H1 (cell line): ENCODE data around the gene ICAM3. TPM values are rescaled to one million over a fixed set of nuclear protein-coding genes. Genes with fewer than 3 reads are reported as not detected.

Experiments
- CTCF ChIA-PET: fragments of 300-600 bp; sonication (Branson Sonifier 250); formaldehyde crosslinking; loops from one replicate; lab custom pipeline; 2021; ENCODE audit not compliant: partially characterized antibody; lab: Charles Lee
- POLR2A ChIA-PET: fragments of 300-600 bp; sonication (Branson Sonifier 250); formaldehyde crosslinking; loops from one replicate; lab custom pipeline; 2021; ENCODE audit warnings: inconsistent platforms; ENCODE audit not compliant: partially characterized antibody; lab: Charles Lee
- DNase-seq, 2 experiments: peaks; one replicate each; pipeline versions ENCODE4 v3.0.0 to v3.0.0-alpha.2; 2010 to 2022; ENCODE audit warnings: low spot score in 2 of 2, low read depth in 1 of 2, mixed read lengths in 1 of 2
- FAIRE-seq: peaks from 2 replicates; lab custom pipeline; 2011; peaks lifted over from hg19 to GRCh38; lab: Jason Lieb, UNC
- H2AFZ ChIP-seq: 2 replicates; pipeline ENCODE4 v1.8.1; 2012; ENCODE audit warnings: low read length, inconsistent platforms
- H2AK5ac ChIP-seq: 2 replicates; pipeline ENCODE4 v1.6.1; 2013; ENCODE audit warnings: low read depth, low read length
- H2BK120ac ChIP-seq: replicated peaks from 2 replicates; pipeline ENCODE3; 2013; ENCODE audit warnings: low read depth, low read length, inconsistent platforms
- H2BK12ac ChIP-seq: 2 replicates; pipeline ENCODE4 v1.6.1; 2013; ENCODE audit warnings: low read depth, low read length
- H2BK15ac ChIP-seq: 2 replicates; pipeline ENCODE4 v1.6.1; 2013; ENCODE audit warnings: low read length
- H2BK20ac ChIP-seq: 2 replicates; pipeline ENCODE4 v1.6.1; 2013; ENCODE audit warnings: low read length
- H2BK5ac ChIP-seq: 2 replicates; pipeline ENCODE4 v1.6.1; 2013; ENCODE audit warnings: low read depth, low read length
- H3K14ac ChIP-seq: 2 replicates; pipeline ENCODE4 v1.6.1; 2013; ENCODE audit warnings: inconsistent platforms; ENCODE audit not compliant: insufficient read length
- H3K18ac ChIP-seq: 2 replicates; pipeline ENCODE4 v1.6.1; 2013; ENCODE audit warnings: low read length; ENCODE audit errors: extremely low read depth
- H3K23ac ChIP-seq: 2 replicates; pipeline ENCODE4 v1.6.1; 2013; ENCODE audit warnings: inconsistent platforms; ENCODE audit not compliant: insufficient read length
- H3K23me2 ChIP-seq: 2 replicates; pipeline ENCODE4 v1.6.1; 2013; ENCODE audit warnings: low read depth, low read length
- H3K27ac ChIP-seq: 2 replicates; pipeline ENCODE4 v1.6.1; 2011; ENCODE audit warnings: low read depth, low read length, inconsistent platforms
- H3K27me3 ChIP-seq, 4 experiments: replicated peaks in 1 of 4; 1 replicate in 1 of 4; 2 replicates in 3 of 4; pipeline versions ENCODE4 v1.6.1 to v1.8.1; 2011 to 2013; ENCODE audit warnings: low read length in 3 of 4, mild to moderate bottlenecking in 3 of 4, inconsistent platforms in 2 of 4, mixed read lengths in 2 of 4, moderate library complexity in 1 of 4; ENCODE audit not compliant: control insufficient read depth in 3 of 4, insufficient read depth in 3 of 4; ENCODE audit errors: extremely low read depth in 1 of 4
- H3K36me3 ChIP-seq, 4 experiments: 2 replicates each; pipeline versions ENCODE4 v1.6.1 to v1.8.1; 2011 to 2013; ENCODE audit warnings: mild to moderate bottlenecking in 4 of 4, low read length in 3 of 4, moderate library complexity in 2 of 4, control low read depth in 1 of 4, inconsistent platforms in 1 of 4; ENCODE audit not compliant: insufficient read depth in 4 of 4, control insufficient read depth in 2 of 4
- H3K4ac ChIP-seq: replicated peaks from 2 replicates; pipeline ENCODE3; 2013; ENCODE audit warnings: low read length, low read depth, mixed read lengths, inconsistent platforms; ENCODE audit not compliant: insufficient read length
- H3K4me1 ChIP-seq, 4 experiments: replicated peaks in 1 of 4; 1 replicate in 1 of 4; 2 replicates in 3 of 4; pipeline versions ENCODE4 v1.6.1 to v1.8.1; 2011 to 2013; ENCODE audit warnings: low read length in 3 of 4, inconsistent platforms in 2 of 4, mixed read lengths in 1 of 4; ENCODE audit not compliant: insufficient read depth in 4 of 4, control insufficient read depth in 3 of 4
- H3K4me2 ChIP-seq, 2 experiments: 2 replicates each; pipeline versions ENCODE4 v1.6.1 to v1.8.1; 2011 to 2013; ENCODE audit warnings: low read depth in 2 of 2, low read length in 2 of 2, control low read depth in 1 of 2, inconsistent platforms in 1 of 2, mild to moderate bottlenecking in 1 of 2; ENCODE audit not compliant: insufficient read depth in 1 of 2
- H3K4me3 ChIP-seq, 4 experiments: fragments of 200-600, 300-600 bp in 1 of 4; sonication (generic), shearing (Covaris generic), sonication (Bioruptor Twin) in 1 of 4; 2 replicates each; pipeline versions ENCODE4 v1.5.1 to v1.8.1; 2011 to 2016; ENCODE audit warnings: low read length in 4 of 4, low read depth in 3 of 4, control low read depth in 2 of 4, inconsistent platforms in 2 of 4, mild to moderate bottlenecking in 2 of 4, mixed read lengths in 1 of 4, moderate library complexity in 1 of 4; ENCODE audit not compliant: insufficient read depth in 2 of 4; ENCODE audit errors: extremely low read depth in 1 of 4
- H3K56ac ChIP-seq: replicated peaks from 2 replicates; pipeline ENCODE3; 2013; ENCODE audit warnings: low read depth, mild to moderate bottlenecking, mixed read lengths, low read length, inconsistent platforms; ENCODE audit not compliant: insufficient read length
- H3K79me1 ChIP-seq: 2 replicates; pipeline ENCODE4 v1.6.1; 2013; ENCODE audit warnings: low read depth, low read length, control low read depth
- H3K79me2 ChIP-seq, 2 experiments: 2 replicates each; pipeline versions ENCODE4 v1.6.1 to v1.8.1; 2012 to 2013; ENCODE audit warnings: low read length in 2 of 2, mild to moderate bottlenecking in 2 of 2, inconsistent platforms in 1 of 2; ENCODE audit not compliant: insufficient read depth in 2 of 2, control insufficient read depth in 1 of 2
- H3K9ac ChIP-seq, 4 experiments: replicated peaks in 1 of 4; 1 replicate in 1 of 4; 2 replicates in 3 of 4; pipeline versions ENCODE4 v1.6.1 to v1.8.1; 2011 to 2013; ENCODE audit warnings: low read depth in 3 of 4, low read length in 3 of 4, control low read depth in 2 of 4, mild to moderate bottlenecking in 2 of 4, moderate library complexity in 2 of 4, inconsistent platforms in 1 of 4; ENCODE audit errors: extremely low read depth in 1 of 4
- H3K9me3 ChIP-seq, 2 experiments: 2 replicates each; pipeline versions ENCODE4 v1.6.1 to v1.8.1; 2012 to 2013; ENCODE audit warnings: mild to moderate bottlenecking in 2 of 2, moderate library complexity in 2 of 2, control low read depth in 1 of 2, inconsistent platforms in 1 of 2, low read depth in 1 of 2, low read length in 1 of 2, mixed read lengths in 1 of 2; ENCODE audit not compliant: insufficient read depth in 2 of 2
- H4K20me1 ChIP-seq, 2 experiments: replicated peaks in 1 of 2; 2 replicates each; pipeline versions ENCODE3 to v1.8.1; 2011 to 2013; ENCODE audit warnings: inconsistent platforms in 2 of 2, low read length in 2 of 2, mild to moderate bottlenecking in 1 of 2; ENCODE audit not compliant: insufficient read depth in 2 of 2, control insufficient read depth in 1 of 2
- H4K5ac ChIP-seq: 2 replicates; pipeline ENCODE4 v1.6.1; 2013; ENCODE audit warnings: low read length, low read depth, mixed read lengths, inconsistent platforms; ENCODE audit not compliant: insufficient read length
- H4K8ac ChIP-seq: 2 replicates; pipeline ENCODE4 v1.8.0; 2013; ENCODE audit warnings: mild to moderate bottlenecking, moderate library complexity, low read length, inconsistent platforms; ENCODE audit not compliant: insufficient read depth; ENCODE audit errors: extremely low read depth
- H4K91ac ChIP-seq: replicated peaks from 2 replicates; pipeline ENCODE3; 2013; ENCODE audit warnings: low read length, mixed read lengths, inconsistent platforms; ENCODE audit not compliant: insufficient read length
- EGR1 ChIP-seq: IDR thresholded peaks from 2 replicates; pipeline ENCODE4 v1.6.1; 2011; ENCODE audit warnings: low read depth, low read length, borderline replicate concordance
- EP300 ChIP-seq, 2 experiments: IDR thresholded peaks; 1 replicate in 1 of 2; 2 replicates in 1 of 2; pipeline ENCODE4 v1.6.1; 2011 to 2012; ENCODE audit warnings: low read depth in 2 of 2, low read length in 2 of 2, mild to moderate bottlenecking in 2 of 2, borderline replicate concordance in 1 of 2, inconsistent platforms in 1 of 2, moderate library complexity in 1 of 2
- EZH2 ChIP-seq: fragments of 200-600 bp; sonication (generic); IDR thresholded peaks from 2 replicates; pipeline ENCODE4 v1.7.1; 2012; ENCODE audit warnings: low read depth, mild to moderate bottlenecking, moderate library complexity, low read length, inconsistent platforms; ENCODE audit not compliant: severe bottlenecking
- GABPA ChIP-seq: IDR thresholded peaks from 2 replicates; pipeline ENCODE4 v1.6.1; 2011; ENCODE audit warnings: mild to moderate bottlenecking, low read length, moderate library complexity, borderline replicate concordance; ENCODE audit not compliant: insufficient read depth
- MAFK ChIP-seq: IDR thresholded peaks from 2 replicates; pipeline ENCODE4 v1.6.1; 2012; ENCODE audit warnings: low read depth, mild to moderate bottlenecking, improper control_type of control experiment, low read length
- PHF8 ChIP-seq: fragments of 200-600 bp; sonication (generic); conservative IDR thresholded peaks from 2 replicates; pipeline ENCODE4 v1.7.1; 2012; ENCODE audit warnings: low read depth, mild to moderate bottlenecking, inconsistent platforms, low read length, moderate library complexity
- SIX5 ChIP-seq: IDR thresholded peaks from 2 replicates; pipeline ENCODE4 v1.6.1; 2011; ENCODE audit warnings: mild to moderate bottlenecking, low read depth, low read length
- WGBS, 2 experiments: shearing (Covaris generic) in 1 of 2; methylation state at CpG; one replicate each; pipeline versions ENCODE4 v1.1.6 to v1.1.7; 2013 to 2015; ENCODE audit warnings: low lambda C conversion rate in 2 of 2, mixed read lengths in 2 of 2, inconsistent platforms in 1 of 2, low coverage in 1 of 2, missing lambda C conversion rate in 1 of 2; ENCODE audit not compliant: insufficient replicate concordance in 2 of 2, insufficient coverage in 1 of 2, insufficient read length in 1 of 2; ENCODE audit errors: extremely low coverage in 1 of 2, missing lambda C conversion rate in 1 of 2; 5-methylcytosine and 5-hydroxymethylcytosine counted together
- polyA plus RNA-seq, 7 experiments: library from polyadenylated mRNA; depleted of rRNA in 3 of 7; stranded (reverse) in 5 of 7; unstranded in 2 of 7; fragments of >200 nt in 5 of 7; fragments of 200-250 nt in 2 of 7; gene quantifications; 1 replicate in 5 of 7; 2 replicates in 1 of 7; 4 replicates in 1 of 7; pipeline versions ENCODE4 v1.2.1 to v1.2.3, GENCODE V29; 2011 to 2013; ENCODE audit warnings: missing spikeins in 2 of 7, mixed read lengths in 2 of 7
- total RNA-seq: library from RNA; stranded (reverse); fragmentation: NEBNext Ultra II Directional; extraction: Animal tissue kit (Norgen Biotek cat#: 25700); gene quantifications from 2 replicates; pipeline ENCODE4 v1.2.1, GENCODE V29; 2021
- TF ChIP-seq, protein P1 (sequence below), 3 experiments: IDR thresholded peaks; 1 replicate in 2 of 3; 2 replicates in 1 of 3; pipeline versions ENCODE4 v1.5.1 to v1.6.1; 2011; ENCODE audit warnings: low read length in 3 of 3, mild to moderate bottlenecking in 3 of 3, inconsistent platforms in 2 of 3, low read depth in 1 of 3, moderate library complexity in 1 of 3; ENCODE audit not compliant: insufficient read depth in 1 of 3; ENCODE audit errors: control extremely low read depth in 1 of 3

The ICAM3 gene
- total and polyA plus RNA-seq, 2 of the 8 experiments (the other 6 are each of a cell fraction or from before 2014, with no cell fraction given) = 15.4 to 16.5 TPM

- no peaks in the 10 kb centered on the region for H3K79me2 ChIP-seq
- no peaks in the 10 kb centered on the region for H3K9me3 ChIP-seq
- POLR2A ChIA-PET = interaction anchor here (1.1 to 11.4 kb wide), 4 partner anchors 11 to 52 kb away, joined by 3 to 104 read pairs (median 6); partner anchors contain the start of genes ICAM5 and RAVER1
- no peak for FAIRE-seq
- no peak overlapping the region for H2BK120ac ChIP-seq
- no peak overlapping the region for H3K4me3 ChIP-seq
- 93% methylated on average over 11 of the region's 11 CpGs; no CpG with 5 or more reads in 1 of the 2 experiments for WGBS, 2 experiments
- no peak overlapping the region for H3K4ac ChIP-seq
- H3K36me3 ChIP-seq = peaks cover 26 to 74% (median 56%) of the 10 kb centered on the region in 4 experiments
- no peak overlapping the region for H2AFZ ChIP-seq
- no peak overlapping the region for H3K4me2 ChIP-seq
- no peak overlapping the region for H3K18ac ChIP-seq
- no peak overlapping the region for H3K14ac ChIP-seq
- DNase-seq = no peak
- H3K9ac ChIP-seq = no peak overlapping the region
- no peaks in the 10 kb centered on the region; the same call in 1 of the 2 replicates for H3K23me2 ChIP-seq
- no peaks in the 10 kb centered on the region; a peak in 1 of 7 replicates for H3K27me3 ChIP-seq
- H4K91ac ChIP-seq = no peak overlapping the region
- H4K20me1 ChIP-seq = peaks cover 0 to 12% of the 10 kb centered on the region in 2 experiments
- no peaks in the 10 kb centered on the region for H3K79me1 ChIP-seq
- H3K4me1 ChIP-seq = no peaks in the 10 kb centered on the region
- no peak overlapping the region for H4K5ac ChIP-seq
- H2BK20ac ChIP-seq = no peak overlapping the region
- H2BK15ac ChIP-seq = no peak overlapping the region
- no peak overlapping the region for H3K23ac ChIP-seq
- H2AK5ac ChIP-seq = no peak overlapping the region
- no peak overlapping the region for H4K8ac ChIP-seq
- H2BK12ac ChIP-seq = no peak overlapping the region
- CTCF ChIA-PET = interaction anchor here (0.9 to 2.4 kb wide), 8 partner anchors 8 to 68 kb away, joined by 3 to 13 read pairs (median 4); partner anchors contain the start of gene ZGLP1
- H3K27ac ChIP-seq = no peak overlapping the region
- H3K56ac ChIP-seq = no peak overlapping the region
- no peak overlapping the region for H2BK5ac ChIP-seq
- no peak for TF ChIP-seq EGR1
- TF ChIP-seq GABPA = no peak
- TF ChIP-seq PHF8 = no peak
- TF ChIP-seq MAFK = no peak
- TF ChIP-seq, protein P1, sequence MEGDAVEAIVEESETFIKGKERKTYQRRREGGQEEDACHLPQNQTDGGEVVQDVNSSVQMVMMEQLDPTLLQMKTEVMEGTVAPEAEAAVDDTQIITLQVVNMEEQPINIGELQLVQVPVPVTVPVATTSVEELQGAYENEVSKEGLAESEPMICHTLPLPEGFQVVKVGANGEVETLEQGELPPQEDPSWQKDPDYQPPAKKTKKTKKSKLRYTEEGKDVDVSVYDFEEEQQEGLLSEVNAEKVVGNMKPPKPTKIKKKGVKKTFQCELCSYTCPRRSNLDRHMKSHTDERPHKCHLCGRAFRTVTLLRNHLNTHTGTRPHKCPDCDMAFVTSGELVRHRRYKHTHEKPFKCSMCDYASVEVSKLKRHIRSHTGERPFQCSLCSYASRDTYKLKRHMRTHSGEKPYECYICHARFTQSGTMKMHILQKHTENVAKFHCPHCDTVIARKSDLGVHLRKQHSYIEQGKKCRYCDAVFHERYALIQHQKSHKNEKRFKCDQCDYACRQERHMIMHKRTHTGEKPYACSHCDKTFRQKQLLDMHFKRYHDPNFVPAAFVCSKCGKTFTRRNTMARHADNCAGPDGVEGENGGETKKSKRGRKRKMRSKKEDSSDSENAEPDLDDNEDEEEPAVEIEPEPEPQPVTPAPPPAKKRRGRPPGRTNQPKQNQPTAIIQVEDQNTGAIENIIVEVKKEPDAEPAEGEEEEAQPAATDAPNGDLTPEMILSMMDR (IDR thresholded peaks at IDR 0.05; ENCODE audit: control extremely low read depth in 1 of 3, insufficient read depth in 1 of 3, low read depth in 1 of 3, low read length in 3 of 3) = no peak
- TF ChIP-seq EP300 (IDR thresholded peaks at IDR 0.05; ENCODE audit: borderline replicate concordance in 1 of 2, low read depth in 2 of 2, low read length in 2 of 2) = no peak
- TF ChIP-seq SIX5 = no peak
- TF ChIP-seq EZH2 = no peak
These were observed 18.0 kb downstream of the ICAM3 start for GRCh38 chr19:10321417-10321797.
